ENCODE data around the gene ASB10.

ASB10 gene

DNA sequence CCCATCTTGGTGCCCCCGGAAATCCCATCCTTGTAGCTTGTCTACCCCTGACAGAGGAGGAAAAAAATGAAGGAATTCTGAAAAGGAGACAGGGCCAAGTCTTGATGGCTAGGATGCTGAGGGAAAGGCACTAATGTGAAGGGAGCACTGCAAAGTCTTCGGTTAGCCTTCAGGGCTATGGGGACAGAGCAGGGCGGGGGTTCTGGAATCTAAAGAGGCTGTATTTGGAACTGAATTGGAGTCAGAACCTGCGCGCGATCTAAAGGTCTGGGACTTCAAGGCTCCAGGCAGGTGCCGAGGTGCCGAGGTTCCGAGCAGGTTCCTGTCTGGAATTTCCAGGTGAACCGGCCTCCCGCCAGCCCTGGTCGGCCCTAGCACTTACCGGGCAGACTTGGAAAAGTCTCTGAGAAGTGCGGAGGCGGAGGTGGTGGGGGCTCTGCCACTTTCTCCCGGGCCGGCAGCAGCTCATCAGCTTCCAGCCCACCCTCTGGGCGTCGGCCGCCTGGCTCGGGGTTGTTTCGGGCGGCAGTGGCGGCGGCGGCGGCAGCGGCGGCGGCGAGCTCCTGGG lies 20.3 kb downstream of the ASB10 start:
- DNase-seq (ENCODE audit: low spot score): no peak

DNA sequence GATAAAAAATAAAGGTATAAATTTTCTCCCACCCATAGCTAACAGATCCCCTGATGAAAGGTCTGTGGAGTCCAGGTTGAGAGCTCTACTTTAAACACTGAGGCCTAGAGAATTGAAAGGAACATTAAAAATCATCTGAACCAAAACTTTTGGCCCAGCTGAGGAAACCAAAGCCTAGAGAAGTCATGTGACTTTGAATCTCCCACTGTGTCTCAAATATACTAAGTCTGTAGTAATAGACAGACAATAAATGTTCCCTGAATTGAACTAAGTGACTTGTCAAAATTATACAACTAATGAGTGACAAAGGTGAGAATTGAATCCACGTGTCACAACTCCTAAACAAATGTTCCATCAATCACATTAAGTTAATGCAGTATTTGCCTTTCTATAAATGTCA lies 25.3 kb downstream of the ASB10 start:
- DNase-seq (ENCODE audit: low spot score): no peak

DNA sequence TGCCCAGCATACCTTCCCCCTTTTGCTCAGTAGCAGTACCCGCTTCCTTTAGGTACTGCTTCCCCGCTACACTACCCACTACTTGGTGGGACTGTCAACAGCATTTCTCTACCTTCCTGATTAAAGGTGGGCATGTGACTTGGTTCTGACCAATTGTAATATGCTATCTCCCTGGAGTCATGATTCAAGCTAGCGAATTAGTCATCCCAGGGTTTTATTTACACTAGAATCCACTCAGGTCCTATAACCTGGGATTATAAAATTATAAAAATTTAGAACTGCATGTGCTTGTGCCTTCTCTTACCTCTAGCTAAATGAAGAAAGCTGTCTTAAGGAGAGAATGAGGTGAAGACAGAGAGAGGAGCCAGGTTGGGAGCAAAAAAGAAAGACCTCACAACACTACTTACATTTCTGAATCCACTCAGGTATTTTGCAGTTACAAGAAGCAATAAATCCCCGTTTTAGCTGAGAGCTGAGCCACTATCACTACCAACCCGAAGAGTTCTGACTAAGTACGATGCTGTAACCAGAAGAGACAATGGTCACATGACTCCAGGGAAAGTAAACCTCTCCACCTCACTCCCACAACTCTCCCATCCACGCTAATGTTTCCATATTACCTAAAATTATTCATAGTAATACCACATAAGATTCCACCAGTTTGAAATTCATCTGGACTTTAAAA lies 29.3 kb downstream of the ASB10 start:
- no peak for DNase-seq (ENCODE audit: low spot score)

DNA sequence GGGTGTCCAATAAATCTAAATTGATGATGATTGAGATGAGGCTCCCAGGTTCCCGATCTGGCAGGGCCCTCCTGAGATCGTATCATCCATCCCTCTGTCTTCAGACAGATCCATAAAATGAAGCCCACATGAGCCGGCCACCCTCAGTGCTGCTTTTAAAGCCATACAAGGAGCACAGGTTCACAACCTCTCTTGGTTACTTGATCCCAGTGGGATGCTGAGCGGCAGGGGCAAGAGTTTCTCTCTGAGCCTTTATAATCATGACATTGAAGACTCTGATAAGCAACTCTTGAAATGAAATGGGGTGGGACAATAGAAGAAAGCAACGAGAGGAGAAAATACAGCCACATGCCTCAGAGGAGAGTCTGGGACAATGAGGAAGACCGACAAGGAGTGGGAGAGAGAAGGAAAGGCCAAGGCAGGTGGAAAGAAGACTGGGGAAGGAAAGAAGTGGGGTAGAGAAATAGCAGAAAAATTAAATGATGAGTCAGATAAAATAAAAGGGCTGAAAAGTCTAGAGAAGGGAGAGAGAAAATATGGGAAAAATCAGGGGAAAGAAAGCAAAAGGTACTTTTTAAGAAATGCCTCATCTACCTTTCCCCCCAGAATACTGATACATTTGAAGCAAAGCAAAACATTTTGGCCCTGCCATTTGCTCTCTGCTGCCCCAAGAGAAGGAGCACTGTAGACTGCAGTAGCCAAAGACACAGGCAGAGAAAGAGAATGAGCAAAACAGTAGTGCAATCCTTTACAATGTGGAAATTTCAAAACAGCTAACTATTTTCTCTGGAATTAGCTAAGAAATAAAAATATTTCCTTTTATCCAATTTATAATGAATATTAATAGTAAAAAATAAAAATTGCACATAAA lies 34.2 kb downstream of the ASB10 start:
- no peak for DNase-seq (ENCODE audit: low spot score)

DNA sequence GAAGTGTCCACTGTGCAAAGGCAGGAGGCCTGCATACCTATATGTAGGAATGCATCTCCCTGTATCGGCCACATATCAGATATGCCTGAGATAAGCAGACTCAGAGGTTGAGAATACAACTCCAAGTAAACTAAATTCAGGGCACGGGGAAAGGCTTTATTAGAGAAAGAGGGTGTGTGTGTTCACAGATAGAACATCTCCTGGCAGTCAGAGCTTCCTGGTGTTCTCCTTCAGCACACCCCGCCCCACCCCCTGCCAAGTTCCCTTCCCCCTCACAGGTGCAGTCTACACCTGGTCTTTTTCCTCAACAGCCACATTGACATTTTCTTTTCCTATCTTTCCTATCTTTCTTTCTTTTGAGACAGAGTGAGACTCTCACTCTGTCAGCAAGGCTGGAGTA lies 36.7 kb downstream of the ASB10 start:
- DNase-seq (ENCODE audit: low spot score): no peak

DNA sequence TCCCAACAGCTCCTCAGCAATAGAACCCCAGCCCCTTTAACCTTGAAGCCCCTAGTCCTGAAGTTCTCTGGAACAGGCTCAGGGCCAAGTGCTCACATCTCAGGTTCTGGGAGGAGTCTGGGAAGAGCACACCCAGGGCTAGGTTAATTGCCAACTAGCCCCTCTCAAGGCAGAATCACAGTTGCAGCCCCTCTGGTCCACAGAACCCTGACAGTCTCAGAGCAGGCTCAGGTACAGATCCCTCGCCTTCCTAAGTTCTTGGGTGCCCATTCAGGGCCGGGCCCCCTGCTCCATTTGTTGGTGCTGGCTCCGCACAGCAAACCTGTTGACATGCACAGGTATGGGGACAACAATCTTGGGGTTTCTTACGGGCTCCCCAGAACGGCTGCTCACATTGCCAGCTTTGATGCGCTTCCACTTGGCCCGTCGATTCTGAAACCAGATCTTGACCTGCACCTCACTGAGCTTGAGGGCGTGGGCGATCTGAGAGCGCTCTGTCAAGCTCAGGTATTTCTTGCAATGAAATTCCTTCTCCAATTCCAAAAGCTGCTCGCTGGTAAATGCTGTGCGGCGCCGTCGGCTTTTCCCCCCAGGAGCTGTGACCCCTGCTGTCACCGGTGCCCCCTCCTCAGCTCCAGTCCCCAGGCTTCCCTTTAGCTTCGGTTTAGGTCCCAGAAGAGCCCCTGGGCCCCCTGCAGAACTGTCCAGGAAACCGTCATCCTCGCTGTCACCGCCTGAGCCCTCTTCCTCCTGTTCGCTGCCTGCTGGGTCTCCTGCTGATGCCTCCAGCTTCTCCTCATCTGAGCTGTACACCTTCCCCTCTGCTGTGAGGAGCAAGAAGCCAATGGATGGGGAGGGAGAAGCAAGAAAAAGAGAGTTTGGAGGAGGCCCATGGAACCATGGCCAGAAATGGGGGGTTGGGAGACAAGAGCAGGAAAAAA lies 38.5 kb downstream of the ASB10 start:
- no peak for DNase-seq (ENCODE audit: low spot score)

DNA sequence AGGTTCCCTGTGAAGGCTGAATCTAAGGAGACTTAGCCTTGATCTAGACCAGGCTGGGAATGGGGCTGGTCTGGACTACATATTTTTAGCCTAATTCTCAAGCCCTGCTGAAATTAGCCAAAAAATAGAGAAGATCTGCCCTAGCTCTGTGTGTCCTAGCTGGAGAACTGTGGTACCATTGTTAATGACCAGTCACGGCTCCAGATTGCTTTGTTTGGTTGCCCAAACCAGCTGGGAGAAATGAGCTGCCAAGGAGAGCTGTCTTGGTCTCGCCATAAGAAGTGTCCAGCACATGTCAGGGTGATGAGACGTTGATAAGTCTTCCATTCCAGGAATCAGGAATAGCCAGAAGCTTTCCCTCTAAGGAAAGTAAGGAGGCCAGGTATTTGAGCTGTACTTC lies 40.3 kb downstream of the ASB10 start:
- DNase-seq (ENCODE audit: low spot score): no peak

DNA sequence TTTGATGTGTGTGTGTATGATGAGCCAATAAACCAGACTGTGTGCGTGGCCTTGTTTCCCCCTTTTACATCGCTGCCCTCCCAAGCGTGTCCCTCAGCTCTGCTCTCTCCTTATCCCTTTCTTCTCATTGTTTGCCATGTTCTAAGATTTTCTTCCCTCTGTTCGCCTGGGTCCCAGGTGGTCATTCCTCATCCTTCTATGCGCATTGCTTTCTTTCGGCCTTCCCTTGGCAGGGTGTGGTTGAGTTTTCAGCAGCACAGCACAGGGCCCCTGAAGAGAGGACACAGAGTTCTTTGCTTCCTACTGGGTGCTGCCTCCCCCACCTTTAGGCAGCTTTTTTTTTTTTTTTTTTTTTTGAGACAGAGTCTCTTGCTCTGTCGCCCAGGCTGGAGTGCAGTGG lies 42.7 kb downstream of the ASB10 start:
- no peak for DNase-seq (ENCODE audit: low spot score)

DNA sequence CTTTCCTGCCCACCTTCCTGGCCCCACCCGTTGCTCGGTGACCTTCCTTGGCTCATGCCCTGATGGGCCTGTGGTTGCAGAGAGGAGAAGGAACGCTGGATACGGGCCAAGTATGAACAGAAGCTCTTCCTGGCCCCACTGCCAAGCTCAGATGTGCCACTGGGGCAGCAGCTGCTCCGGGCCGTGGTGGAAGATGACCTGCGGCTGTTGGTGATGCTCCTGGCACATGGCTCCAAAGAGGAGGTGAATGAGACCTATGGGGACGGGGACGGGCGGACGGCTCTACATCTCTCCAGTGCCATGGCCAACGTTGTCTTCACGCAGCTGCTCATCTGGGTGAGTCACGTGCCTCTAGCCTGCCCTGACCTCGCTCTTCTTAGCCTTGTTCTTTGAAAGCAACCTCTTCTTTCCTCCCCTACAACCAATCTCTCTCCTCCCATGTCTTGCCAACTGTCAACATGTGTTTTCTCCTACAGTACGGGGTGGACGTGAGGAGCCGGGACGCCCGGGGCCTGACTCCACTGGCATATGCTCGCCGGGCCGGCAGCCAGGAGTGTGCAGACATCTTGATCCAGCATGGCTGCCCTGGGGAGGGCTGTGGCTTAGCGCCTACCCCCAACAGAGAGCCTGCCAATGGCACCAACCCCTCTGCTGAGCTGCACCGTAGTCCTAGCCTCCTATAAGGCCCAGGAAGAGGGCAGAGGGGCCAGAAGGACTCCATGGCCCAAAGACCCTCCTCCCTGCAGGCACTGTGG lies 43.6 kb downstream of the ASB10 start:
- no peak for DNase-seq (ENCODE audit: low spot score)

DNA sequence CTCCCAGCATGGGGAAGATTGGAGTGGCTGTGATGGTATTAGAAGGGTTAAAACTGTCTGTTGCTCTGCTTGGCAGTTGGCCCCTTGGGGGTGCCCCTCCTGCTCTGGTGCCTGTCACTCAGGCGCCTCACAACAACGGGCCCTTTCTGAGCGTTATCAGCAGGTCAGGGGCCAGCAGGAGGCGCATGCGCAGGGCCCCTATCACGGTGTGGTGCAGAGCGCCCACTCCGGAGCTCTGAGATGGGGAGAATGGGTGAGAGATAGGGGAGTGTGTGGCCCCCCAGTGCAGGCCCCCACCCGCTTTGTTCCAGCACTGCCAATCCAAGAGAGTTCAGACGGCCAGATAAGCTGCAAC lies 44.4 kb downstream of the ASB10 start:
- DNase-seq (ENCODE audit: low spot score): no peak

DNA sequence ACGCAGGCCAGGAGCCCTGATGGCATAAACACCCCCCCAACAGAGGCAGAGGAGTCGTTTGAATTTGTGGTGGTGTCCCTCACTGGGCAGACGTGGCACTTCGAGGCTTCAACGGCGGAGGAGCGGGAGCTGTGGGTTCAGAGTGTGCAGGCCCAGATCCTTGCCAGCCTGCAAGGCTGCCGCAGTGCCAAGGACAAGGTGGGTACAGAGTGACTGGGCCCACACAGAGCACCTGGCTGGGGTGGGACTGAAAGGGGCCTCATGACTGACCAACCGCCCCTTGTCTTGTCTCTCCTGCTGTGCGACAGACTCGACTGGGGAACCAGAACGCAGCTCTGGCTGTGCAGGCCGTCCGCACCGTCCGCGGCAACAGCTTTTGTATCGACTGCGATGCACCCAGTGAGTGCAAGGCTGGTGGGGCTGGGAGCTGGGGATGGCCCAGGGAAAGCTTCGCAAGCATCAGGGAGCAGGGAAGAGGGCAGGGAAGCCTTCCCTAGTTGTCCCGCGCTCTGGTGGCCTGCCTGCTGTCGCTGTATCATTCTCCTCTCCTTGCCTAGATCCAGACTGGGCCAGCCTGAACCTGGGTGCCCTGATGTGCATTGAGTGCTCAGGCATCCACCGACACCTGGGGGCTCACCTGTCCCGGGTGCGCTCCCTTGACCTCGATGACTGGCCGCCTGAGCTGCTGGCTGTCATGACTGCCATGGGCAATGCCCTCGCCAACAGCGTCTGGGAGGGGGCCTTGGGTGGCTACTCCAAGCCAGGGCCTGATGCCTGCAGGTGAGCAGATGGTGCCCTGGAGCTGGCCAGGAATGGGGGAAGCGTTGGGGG lies 45.0 kb downstream of the ASB10 start:
- DNase-seq (ENCODE audit: low spot score): no peak

DNA sequence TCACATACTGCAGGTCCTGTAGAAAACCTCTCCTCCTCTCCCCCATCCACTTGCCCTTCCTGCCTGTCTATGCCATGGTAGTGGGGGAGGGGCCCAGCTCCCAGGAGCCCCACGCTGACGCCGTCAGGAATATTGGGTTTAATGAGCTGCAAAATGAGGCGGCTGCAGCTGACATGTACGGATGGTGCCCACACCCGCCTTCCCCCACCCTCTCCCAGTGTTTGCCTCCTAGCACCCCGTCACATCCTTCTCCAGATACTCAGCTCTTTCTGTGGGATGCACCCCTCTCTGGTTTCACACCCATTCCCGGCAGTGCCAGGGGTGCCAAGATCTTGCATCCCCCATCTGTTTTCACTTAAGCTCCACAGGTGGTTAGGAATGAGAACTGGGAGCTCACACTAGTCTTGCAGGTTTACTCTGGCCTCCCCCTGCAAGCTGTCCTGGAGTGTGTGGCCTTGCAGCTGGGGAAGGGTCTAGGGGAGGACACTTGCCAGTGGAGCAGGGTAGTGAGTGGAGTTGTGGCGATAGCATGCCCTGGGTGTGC lies 45.7 kb downstream of the ASB10 start:
- DNase-seq (ENCODE audit: low spot score): no peak

DNA sequence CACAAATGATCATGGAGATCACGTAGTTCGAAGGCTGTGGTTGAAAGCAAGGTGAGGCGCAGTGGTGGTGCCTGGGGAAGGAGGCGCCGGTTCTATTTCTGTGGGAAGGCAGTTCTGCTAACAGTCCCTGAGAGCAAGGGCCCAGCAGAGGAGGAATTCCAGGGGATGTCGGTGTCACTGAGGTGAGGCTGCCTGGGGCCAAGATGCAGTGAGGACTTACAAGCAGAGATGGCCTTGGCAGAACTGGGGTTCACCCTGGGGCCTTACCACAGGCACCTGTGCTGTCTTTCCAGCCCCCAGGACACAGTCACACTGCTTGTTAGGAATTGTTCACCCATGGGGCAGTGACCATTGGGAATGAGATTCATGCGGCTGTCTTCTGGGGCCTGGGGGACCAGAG lies 46.2 kb downstream of the ASB10 start:
- no peak for DNase-seq (ENCODE audit: low spot score)

DNA sequence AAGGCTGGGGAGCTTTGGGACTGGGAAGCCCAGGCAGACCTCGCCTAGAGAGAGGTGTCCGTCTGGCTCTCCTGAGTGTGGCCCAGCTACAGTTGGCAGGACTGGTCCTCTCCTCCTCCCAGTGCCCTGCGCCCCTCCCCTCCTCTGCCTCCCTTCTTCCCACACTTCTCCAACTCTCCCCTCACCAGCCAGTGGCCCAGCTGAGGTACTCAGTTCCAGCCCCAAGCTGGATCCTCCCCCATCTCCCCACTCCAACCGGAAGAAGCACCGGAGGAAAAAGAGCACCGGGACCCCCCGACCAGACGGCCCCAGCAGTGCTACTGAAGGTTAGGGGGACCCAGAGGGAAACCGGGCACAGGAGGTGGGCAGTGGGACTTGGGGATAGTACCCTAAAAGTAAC lies 47.3 kb downstream of the ASB10 start:
- DNase-seq (ENCODE audit: low spot score): no peak

DNA sequence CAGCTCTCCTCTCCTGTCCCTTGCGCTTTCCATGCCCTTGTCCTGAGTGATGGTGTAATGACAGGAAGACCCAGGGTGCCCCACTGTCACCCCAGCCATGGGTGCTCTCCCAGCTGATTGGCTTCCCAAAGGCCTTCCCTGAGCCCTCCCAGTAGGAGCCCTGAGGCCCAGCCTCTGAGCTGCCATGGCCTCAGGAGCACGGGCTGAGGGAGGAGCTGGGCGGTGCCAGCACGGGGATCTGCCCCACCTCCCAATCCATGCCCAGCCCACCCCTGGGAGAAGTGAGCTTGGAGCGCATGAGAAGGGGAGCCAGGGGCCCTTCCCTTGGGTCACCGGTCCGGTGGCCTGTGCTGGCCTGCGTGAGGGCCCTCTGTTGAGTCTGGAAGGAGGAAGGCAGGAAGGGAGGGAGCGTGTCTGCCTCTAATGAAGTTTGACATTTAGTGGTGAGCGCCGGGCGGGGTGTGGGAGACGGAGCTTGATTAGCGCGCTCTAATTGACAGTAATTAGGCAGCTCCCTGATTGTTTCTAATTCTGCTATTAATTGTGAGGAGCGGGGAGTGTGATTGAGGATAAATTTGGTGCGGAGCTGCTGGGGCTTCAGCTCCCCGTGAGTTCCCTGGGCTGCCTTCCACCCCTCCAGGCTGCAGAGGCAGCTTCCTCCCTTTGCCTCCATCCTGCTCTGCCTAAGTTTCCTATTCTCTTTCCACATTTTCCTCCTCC lies 47.8 kb downstream of the ASB10 start:
- DNase-seq (ENCODE audit: low spot score): no peak

DNA sequence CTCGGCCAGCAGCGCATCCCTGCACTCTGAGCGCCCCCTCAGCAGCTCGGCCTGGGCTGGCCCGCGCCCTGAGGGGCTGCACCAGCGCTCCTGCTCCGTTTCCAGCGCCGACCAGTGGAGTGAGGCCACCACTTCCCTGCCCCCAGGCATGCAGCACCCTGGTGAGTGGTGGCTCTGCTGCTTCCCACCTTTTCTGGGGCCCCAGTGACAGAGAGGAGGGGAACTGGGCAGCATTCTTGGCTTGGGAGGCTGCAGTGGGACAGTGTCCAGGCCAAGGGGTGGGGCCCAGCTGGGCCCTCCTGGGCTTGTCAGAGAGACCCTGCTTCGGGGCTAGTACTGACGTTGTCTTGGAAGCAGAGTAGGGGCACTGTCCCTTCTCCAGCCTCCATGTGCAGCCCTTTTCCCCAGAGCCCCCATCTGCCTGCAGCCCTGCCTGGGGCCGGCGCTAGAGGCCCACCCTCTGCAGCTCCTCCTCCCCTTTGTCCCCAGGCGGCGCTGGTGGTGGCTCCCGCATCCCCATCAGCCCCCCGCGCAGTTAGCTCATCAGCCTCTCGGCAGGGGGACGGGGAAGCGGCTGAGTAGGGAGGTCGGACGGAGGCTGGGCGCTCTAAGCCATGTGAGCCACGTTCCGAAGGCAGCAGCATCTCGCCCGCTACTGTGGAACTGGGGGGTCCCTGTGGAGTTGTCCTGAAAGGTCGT lies 48.7 kb downstream of the ASB10 start:
- no peak for DNase-seq (ENCODE audit: low spot score)

DNA sequence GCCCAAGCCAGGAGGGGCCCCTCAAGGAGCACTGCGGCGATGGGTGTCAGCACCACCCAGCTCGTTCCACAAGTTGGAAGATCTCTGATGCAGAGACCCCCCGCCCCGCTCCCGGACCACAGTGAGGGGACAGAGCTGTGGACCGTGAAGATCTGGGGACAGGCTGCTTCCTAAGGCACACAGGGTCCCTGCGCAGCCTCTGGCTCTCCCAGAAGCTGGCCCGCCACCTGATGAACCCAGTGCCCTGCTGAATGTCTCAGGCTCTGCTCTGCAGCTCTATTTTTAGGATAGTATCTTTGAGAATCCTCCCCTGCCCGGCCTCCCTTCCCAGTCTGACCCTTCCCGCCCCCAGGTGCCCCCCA lies 49.3 kb downstream of the ASB10 start:
- no peak for DNase-seq (ENCODE audit: low spot score)

DNA sequence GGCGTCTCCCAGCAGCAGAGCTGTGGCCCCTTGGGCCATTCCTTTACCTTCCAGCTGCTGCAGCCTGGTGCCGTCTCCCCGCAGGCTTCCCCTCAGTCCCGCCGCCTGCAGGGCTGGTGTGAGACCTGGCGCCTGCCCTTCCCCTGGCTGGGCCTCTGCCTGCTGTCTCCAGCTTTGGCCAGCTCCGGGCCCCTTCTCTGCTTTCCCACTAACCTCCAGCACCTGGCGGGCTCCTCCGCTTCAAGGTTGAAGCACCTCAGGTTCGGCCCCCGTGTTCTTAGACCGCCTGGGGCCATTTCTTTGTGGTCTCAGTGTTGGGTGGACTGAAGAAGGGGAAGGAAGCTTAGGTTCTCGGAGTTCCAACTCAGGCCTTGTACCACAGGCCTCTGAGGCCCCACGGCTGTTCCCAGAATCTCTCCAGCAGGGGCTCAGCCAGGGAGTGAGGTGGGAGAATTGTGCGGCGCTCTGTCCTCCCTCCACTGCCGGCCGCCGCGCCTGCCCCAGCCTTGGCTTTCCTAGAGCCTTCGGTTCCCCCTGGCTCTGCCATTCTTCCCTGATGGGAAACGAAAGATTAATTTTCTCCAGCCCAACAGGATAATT lies 49.9 kb downstream of the ASB10 start:
- DNase-seq (ENCODE audit: low spot score): no peak
